GM20431 (cell line): ENCODE data around the gene MAP1A.
"Not testable (repeated sequence)": the region's sequence is repeated elsewhere in the genome, so short reads cannot be mapped to it uniquely, and the experiment has no call there.

Experiments
- in situ Hi-C: fragments of 300-500 bp; cut with MseI, MboI; formaldehyde crosslinking; loops from one replicate; pipeline ENCODE4 v1.15.0; 2020; ENCODE audit warnings: low sequenced_read_pairs; ENCODE audit not compliant: unreplicated experiment

The MAP1A gene

GRCh38 chr15:43528542-43529007 lies 11.2 kb downstream of the MAP1A start:
- in situ Hi-C loops = no loop called here

DNA sequence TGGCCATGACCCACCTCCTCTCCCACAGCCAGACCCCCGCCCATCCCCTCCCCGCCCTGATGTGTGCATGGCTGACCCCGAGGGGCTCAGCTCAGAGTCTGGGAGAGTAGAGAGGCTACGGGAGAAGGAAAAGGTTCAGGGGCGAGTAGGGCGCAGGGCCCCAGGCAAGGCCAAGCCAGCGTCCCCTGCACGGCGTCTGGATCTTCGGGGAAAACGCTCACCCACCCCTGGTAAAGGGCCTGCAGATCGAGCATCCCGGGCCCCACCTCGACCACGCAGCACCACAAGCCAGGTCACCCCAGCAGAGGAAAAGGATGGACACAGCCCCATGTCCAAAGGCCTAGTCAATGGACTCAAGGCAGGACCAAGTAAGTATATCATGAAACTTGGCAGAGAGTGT lies 11.7 kb downstream of the MAP1A start:
- in situ Hi-C loops = no loop called here

- in situ Hi-C loops = no loop called here
Observed at GRCh38 chr15:43529587-43530345, 12.4 kb downstream of the MAP1A start.

DNA sequence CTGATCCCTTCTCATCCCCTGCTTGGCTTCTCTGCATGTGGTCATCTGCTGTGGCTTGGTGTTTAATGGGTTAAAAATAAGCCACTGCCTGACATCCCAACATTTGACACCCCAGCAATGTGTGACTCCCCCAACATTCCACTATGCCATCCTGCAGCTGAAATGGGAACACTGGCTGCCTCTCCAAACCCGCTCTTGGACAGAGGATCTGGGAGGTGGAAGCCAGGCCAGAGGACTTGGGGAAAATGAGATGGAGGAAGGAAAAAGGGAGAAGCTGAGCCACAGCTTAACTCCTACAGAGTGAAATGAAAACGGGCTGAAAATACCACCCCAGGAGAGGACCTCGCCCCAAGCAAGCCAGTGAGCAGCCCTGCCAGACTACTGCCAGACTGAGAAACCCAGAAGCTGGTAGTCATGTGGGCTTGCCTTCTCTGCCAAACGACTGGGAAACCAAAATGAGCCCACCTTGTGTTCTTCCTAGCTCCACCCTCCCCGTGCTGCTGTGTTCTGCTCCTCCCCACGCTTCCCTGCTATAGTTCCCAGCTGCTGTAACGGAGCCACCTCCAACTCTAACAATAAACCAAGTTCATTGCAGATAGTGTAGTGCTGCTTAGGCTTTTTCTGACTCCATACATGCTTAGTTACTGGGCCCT lies 13.7 kb downstream of the MAP1A start:
- in situ Hi-C loops = no loop called here

DNA sequence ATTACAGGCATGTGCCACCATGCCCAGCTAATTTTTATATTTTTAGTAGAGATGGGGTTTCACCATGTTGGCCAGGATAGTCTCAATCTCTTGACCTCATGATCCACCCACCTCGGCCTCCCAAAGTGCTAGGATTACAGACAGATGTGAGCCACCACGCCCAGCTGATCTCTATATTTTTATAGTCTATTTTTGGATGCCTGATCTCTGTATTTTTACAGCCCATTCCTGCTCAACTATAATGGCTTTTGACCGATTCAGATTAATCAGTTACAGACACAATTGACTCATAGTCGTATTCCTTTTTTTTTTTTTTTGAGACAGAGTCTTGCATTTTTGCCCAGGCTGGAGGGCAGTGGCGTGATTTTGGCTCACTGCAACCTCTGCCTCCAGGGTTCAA lies 15.4 kb downstream of the MAP1A start:
- in situ Hi-C loops = not testable (repeated sequence)

DNA sequence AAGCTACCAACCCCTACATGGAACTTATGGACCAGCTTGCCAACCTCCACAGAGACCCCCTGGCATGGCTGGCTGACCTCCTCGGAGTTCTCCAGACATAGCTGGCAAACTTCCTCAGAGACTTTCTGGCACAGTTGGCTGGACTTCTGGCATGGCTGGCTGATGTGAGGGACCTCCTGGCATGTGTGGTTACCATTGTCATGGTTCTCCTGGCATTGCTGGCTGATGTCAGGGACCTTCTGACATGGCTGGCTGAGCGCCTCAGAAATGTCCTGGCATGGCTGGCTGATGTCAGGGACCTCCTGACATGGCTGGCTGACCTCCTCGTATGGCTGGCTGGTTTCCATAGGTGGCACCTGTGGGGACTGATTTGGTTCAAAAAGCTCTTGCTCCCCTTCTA lies 17.5 kb downstream of the MAP1A start:
- in situ Hi-C loops = no loop called here

- in situ Hi-C loops = no loop called here
Observed at GRCh38 chr15:43538091-43538490, 20.7 kb downstream of the MAP1A start.

- in situ Hi-C loops = no loop called here
Observed at GRCh38 chr15:43541785-43542184, 24.4 kb downstream of the MAP1A start.

DNA sequence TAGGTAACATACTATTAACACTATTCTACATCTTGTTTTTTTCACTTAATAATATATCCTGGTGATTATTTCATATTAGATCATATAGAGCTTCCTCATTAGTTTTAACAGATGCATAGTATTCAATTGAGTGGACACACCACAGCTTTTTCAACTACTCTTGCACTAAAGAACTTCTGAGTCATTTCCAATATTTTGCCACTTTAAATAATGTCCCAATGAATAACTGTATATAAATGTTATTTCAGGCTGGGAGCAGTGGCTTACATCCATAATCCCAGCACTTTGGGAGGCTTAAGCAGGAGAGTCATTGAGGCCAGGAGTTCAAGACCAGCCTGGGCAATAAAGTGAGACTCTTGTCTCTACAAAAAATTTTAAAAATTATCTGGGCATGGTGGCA lies 26.9 kb downstream of the MAP1A start:
- in situ Hi-C loops = no loop called here

GRCh38 chr15:43545426-43545825 lies 28.0 kb downstream of the MAP1A start:
- in situ Hi-C loops = no loop called here

DNA sequence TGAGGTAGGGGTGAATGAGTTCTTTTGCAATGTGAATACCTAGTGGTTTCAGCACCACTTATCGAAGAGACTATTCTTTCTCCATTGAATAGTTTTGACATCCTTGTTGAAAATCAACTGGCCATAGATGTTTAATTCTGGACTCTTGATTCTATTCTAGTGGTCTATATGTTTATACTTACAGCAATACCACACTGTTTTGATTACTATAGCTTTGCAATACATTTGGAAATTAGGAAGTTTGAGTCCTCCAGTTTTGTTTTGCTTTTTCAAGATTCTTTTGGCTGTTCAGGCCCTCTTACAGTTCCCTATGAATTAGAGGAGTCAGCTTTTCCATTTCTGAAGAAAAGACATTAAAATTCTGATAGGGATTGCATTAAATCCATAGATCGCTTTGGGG lies 30.1 kb downstream of the MAP1A start:
- in situ Hi-C loops = no loop called here

DNA sequence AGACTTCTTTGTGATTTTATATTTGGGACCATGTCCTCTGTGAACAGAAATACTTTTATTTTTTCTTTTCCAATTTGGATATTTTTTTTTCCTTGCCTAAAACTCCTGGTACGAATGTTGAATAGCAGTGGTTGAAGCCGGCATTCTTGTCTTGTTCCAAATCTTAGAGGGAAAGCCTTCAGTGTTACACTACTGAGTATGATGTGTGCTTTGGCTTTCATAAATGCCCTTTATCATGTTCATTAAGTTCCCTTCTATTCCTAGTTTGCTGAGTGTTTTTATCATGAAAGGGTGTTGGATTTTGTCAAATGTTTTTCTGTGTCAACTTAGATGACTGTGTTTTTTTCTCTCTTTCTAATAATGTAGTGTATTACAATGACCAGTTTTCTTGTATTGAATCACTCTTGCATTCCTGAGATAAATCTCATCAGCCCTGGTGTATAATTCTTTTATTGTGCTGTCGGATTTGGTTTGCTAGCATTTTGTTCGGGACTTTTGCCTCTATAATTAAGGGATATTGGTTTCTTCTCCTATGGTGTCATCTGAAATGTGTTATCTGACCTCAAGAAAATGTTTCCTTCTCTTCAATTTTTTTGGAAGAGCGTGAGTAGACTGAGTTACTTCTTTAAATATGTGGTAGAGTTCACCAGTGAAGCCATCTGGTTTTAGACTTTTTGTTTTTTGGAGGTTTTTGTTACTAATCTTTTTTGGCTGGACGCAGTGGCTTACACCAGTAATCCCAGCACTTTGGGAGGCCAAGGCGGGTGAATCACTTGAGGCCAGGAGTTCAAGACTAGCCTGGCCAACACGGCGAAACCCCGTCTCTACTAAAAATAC lies 33.3 kb downstream of the MAP1A start:
- in situ Hi-C loops = no loop called here

DNA sequence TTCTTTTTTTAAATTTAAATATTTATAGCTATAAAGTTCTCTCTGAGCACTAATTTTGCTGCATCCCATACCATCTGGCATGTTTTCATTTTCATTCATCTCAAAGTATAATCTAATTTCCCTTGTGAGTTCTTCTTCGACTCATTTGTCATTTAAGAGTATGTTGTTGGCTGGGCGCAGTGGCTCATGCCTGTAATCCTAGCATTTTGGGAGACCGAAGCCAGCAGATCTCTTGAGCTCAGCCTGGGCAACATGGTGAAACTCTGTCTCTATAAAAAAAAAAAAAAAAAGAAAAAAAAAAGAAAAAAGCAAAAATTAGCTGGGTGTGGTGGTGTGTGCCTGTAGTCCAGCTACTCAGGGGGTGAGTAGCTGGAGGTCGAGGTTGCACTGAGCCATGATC lies 34.8 kb downstream of the MAP1A start:
- in situ Hi-C loops = no loop called here

GRCh38 chr15:43552986-43553385 lies 35.6 kb downstream of the MAP1A start:
- in situ Hi-C loops = no loop called here

DNA sequence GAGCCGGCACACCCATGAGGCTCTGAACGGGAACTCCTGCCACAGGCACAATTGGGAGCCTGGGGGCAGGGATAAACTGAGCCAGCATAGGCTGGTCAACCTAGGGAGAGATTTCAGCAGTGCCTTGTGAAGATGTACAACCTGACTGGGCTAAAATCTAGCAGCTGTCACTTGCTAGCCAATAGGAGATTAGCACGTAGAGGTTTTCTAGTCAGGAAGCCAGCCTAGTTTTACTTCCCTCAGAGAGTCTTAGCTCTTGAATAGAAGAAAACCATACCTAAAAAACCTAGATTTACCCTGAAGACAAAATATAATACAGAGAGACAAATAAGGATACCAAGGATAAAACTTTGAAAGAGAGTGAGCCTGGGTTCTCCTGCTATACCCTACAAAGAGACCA lies 45.3 kb downstream of the MAP1A start:
- in situ Hi-C loops = not testable (repeated sequence)

- in situ Hi-C loops = not testable (repeated sequence)
Observed at GRCh38 chr15:43563793-43564192, 46.4 kb downstream of the MAP1A start.

DNA sequence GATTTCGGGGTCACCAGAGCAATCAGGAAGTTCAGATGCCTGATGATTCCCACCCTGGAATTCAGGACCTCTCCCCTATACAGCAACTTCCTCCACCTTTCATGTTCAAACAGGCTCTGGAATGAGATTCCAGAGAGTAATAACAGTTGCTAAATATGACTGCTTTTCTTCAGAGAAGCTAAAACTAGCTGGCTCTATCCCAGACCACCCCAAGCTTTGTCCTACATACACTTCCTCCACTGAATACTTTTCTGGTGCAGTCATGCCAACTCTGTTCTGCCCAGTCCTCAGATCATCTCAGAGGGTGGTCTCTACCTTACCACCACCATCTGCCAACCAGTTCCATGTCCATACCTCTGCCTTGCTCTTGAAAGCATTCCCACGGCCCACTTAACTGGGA lies 49.2 kb downstream of the MAP1A start:
- in situ Hi-C loops = not testable (repeated sequence)

DNA sequence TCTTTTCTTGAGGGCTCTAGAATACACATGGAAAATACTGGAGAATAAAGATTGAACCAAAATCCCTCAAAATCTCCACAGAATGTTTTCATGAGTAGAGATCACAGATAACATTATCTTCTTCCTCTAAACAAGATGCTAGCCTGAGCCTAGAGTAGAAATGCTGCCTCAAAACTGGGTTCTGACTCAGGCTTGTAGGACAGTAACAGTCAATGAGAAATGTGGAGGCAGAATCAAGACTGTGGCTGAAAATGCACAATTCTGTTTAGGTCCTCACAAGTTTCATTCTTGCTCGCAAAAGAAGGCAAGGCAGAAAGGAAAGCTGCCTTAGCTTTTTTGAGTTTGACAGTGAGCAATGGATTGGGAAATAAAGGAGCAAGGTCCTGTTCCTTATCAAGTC lies 57.2 kb downstream of the MAP1A start:
- in situ Hi-C loops = not testable (repeated sequence)
